GM12892 (cell line): ENCODE measurements around the gene ERGIC1.

Experiments
- POLR2A ChIP-seq: IDR thresholded peaks from 2 replicates; pipeline ENCODE4 v1.6.1; 2011; ENCODE audit warnings: low read depth, low read length, control low read depth
- POLR2AphosphoS5 ChIP-seq: IDR thresholded peaks from 2 replicates; pipeline ENCODE4 v1.6.1; 2011; ENCODE audit warnings: low read depth, low read length, control low read depth
- TAF1 ChIP-seq: IDR thresholded peaks from 2 replicates; pipeline ENCODE4 v1.6.1; 2011; ENCODE audit warnings: low read depth, mild to moderate bottlenecking, control low read depth, low read length, borderline replicate concordance

DNA sequence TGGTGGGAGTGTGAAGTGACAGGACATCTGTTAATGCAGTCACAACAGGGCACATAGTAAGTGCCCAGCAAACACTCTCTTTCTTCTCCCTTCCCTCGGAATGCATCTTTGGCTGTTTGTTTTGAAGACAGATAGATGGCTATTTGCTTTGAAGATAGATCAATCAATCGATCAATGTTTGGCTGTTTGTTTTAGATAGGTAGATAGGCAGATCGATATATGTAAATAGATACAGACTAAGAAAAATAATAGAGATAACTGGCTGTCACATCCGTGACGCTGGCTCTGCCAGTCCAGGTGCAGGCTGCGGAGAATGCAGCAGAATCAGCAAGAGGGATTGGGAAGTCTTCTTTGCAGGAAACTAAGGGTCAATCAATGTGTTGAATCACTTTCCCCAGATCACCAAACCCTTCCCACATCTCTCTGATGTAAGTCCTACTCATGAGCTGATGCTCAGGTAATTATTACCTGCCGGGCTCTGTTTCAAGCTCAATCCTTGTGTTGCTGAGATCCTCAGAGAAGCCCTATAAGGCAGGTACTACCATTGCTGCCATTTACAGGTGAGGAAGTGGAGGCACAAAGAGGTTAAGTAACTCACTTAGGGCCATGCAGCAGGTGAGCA, 60.8 kb downstream of the ERGIC1 start:
- no peak for TF ChIP-seq POLR2AphosphoS5
- no peak for TF ChIP-seq POLR2A
- TF ChIP-seq TAF1: no peak
